Keratinocyte (primary cell): ENCODE results near the gene SSB. TPM values are rescaled to one million over a fixed set of nuclear protein-coding genes. Genes with fewer than 3 reads are reported as not detected.
"Not testable (repeated sequence)": the region's sequence is repeated elsewhere in the genome, so short reads cannot be mapped to it uniquely, and the experiment has no call there.

Experiments used
- DNase-seq: peaks from one replicate; pipeline ENCODE4 v3.0.0-alpha.2; 2011; ENCODE audit warnings: low read depth, missing footprints, low spot score
- FAIRE-seq: peaks from 2 replicates; lab custom pipeline; 2011; peaks lifted over from hg19 to GRCh38; lab: Jason Lieb, UNC
- H2AFZ ChIP-seq: 2 replicates; pipeline ENCODE4 v1.6.0; 2012; ENCODE audit warnings: low read length, control low read depth, inconsistent platforms; ENCODE audit not compliant: control insufficient read depth
- H3K27ac ChIP-seq: 2 replicates; pipeline ENCODE4 v1.5.1; 2011; ENCODE audit warnings: low read length; ENCODE audit not compliant: control insufficient read depth, insufficient read depth
- H3K27me3 ChIP-seq: 3 replicates; pipeline ENCODE4 v1.6.0; 2011; ENCODE audit warnings: low read length; ENCODE audit not compliant: control insufficient read depth, insufficient read depth; ENCODE audit errors: extremely low read depth
- H3K36me3 ChIP-seq, 2 experiments: 2 replicates in 1 of 2; 3 replicates in 1 of 2; pipeline ENCODE4 v1.5.1; 2011; ENCODE audit warnings: low read length in 2 of 2, mild to moderate bottlenecking in 1 of 2; ENCODE audit not compliant: control insufficient read depth in 2 of 2, insufficient read depth in 2 of 2; ENCODE audit errors: extremely low read depth in 1 of 2
- H3K4me1 ChIP-seq: 3 replicates; pipeline ENCODE4 v1.5.1; 2011; ENCODE audit warnings: low read length; ENCODE audit not compliant: control insufficient read depth, insufficient read depth; ENCODE audit errors: extremely low read depth
- H3K4me2 ChIP-seq: 3 replicates; pipeline ENCODE4 v1.6.0; 2011; ENCODE audit warnings: low read depth, low read length; ENCODE audit not compliant: control insufficient read depth, insufficient read depth; ENCODE audit errors: extremely low read depth
- H3K4me3 ChIP-seq, 3 experiments: fragments of 200-600 bp in 1 of 3; sonication (generic) in 1 of 3; 2 replicates in 2 of 3; 3 replicates in 1 of 3; pipeline ENCODE4 v1.5.1; 2011 to 2016; ENCODE audit warnings: low read length in 3 of 3, mild to moderate bottlenecking in 3 of 3, control low read depth in 2 of 3, inconsistent platforms in 1 of 3, low read depth in 1 of 3, mixed read lengths in 1 of 3, mixed run types in 1 of 3, moderate library complexity in 1 of 3; ENCODE audit not compliant: control insufficient read depth in 2 of 3, insufficient read depth in 2 of 3; ENCODE audit errors: extremely low read depth in 1 of 3
- H3K79me2 ChIP-seq: 2 replicates; pipeline ENCODE4 v1.6.0; 2012; ENCODE audit warnings: low read length; ENCODE audit not compliant: control insufficient read depth, insufficient read depth
- H3K9ac ChIP-seq: 3 replicates; pipeline ENCODE4 v1.6.0; 2011; ENCODE audit warnings: low read length; ENCODE audit not compliant: control insufficient read depth, insufficient read depth; ENCODE audit errors: extremely low read depth
- H3K9me1 ChIP-seq: 3 replicates; pipeline ENCODE4 v1.6.0; 2011; ENCODE audit warnings: low read length; ENCODE audit not compliant: control insufficient read depth, insufficient read depth; ENCODE audit errors: extremely low read depth
- H3K9me3 ChIP-seq: 2 replicates; pipeline ENCODE4 v1.5.1; 2012; ENCODE audit warnings: low read depth, low read length; ENCODE audit not compliant: control insufficient read depth
- H4K20me1 ChIP-seq: 3 replicates; pipeline ENCODE4 v1.6.0; 2011; ENCODE audit warnings: low read length; ENCODE audit not compliant: control insufficient read depth, insufficient read depth; ENCODE audit errors: extremely low read depth
- EZH2 ChIP-seq: IDR thresholded peaks from one replicate; pipeline ENCODE4 v1.6.1; 2012; ENCODE audit warnings: inconsistent platforms, mild to moderate bottlenecking, low read length, moderate library complexity
- dilution Hi-C: fragments of 300-500 bp; cut with MboI; formaldehyde crosslinking; loops from one replicate; pipeline ENCODE4 v1.7.0; 2020; ENCODE audit warnings: low sequenced_read_pairs; ENCODE audit not compliant: extremely low pct_ligation_motif_present
- polyA plus RNA-seq, 5 experiments: library from polyadenylated mRNA; depleted of rRNA in 3 of 5; stranded (reverse) in 3 of 5; stranded (forward) in 1 of 5; unstranded in 1 of 5; fragments of >200 nt; gene quantifications; 1 replicate in 1 of 5; 2 replicates in 3 of 5; 3 replicates in 1 of 5; pipeline versions ENCODE4 v1.2.1 to v1.2.3, GENCODE V29; 2011 to 2012; ENCODE audit warnings: missing spikeins in 2 of 5, low read depth in 1 of 5, low replicate concordance in 1 of 5
- TF ChIP-seq, protein P1 (sequence below), 3 experiments: IDR thresholded peaks in 1 of 3; conservative IDR thresholded peaks in 1 of 3; optimal IDR thresholded peaks in 1 of 3; 2 replicates in 2 of 3; 3 replicates in 1 of 3; pipeline versions ENCODE3 to v1.5.1; 2011; ENCODE audit warnings: low read length in 3 of 3, mild to moderate bottlenecking in 3 of 3, moderate library complexity in 2 of 3, control low read depth in 1 of 3, inconsistent platforms in 1 of 3; ENCODE audit not compliant: insufficient read depth in 2 of 3; ENCODE audit errors: extremely low read depth in 1 of 3

Gene SSB
- polyA plus RNA-seq, 1 donor (not counting 4 experiments of a cell fraction or from before 2014, with no cell fraction given), result 149 TPM

DNA sequence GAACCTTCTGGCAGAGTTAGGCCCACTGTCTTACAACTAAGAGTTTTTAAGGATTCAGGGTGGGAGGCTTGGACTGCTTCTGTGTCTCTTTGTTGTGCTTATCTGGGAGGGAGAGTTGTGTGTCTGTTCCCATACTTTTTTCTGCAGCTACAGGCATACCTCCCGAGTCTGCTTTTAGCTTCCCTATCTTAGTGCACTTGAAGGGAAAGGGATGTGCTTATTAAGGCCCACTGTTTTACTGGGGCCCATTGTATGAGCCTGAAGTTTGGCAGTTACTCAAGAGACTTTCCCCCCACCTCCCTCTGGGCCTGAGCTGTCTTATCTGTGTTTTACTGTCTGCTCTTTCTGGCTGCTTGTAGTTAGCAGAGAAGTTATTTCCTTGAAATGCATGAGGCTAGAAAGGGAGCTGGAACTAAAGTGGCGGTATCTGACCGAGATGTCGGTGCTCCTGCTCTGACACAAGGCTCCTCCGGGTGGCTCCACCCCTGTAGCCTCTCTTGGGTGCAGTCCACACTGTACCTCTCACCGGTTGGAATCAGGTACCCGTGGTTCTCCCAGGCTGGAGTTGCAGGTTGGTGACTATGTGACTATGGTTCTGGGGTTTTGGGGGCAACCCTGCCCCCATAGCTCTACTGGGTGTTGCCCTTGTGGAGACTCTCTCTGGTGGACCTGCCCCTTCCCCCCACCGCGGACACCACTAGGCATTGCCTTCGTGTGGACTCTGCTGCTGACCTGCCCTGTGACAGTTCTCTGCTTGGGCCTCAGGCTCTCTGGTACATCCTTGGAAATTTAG is 41.5 kb downstream of the SSB start:
- Histone ChIP-seq H3K36me3 (peaks cover 0 to 3% of the 10 kb centered on the region in 2 experiments), H3K9me1 (no peaks in the 10 kb centered on the region), H3K9ac (no peak overlapping the region), H3K9me3 (no peaks in the 10 kb centered on the region), H3K27ac (no peak overlapping the region), H3K4me2 (no peak overlapping the region), H3K4me3 (no peak overlapping the region), H2AFZ (no peak overlapping the region), H3K4me1 (peaks cover 3% of the 10 kb centered on the region), H4K20me1 (no peaks in the 10 kb centered on the region), H3K27me3 (no peaks in the 10 kb centered on the region), H3K79me2 (peaks cover 32% of the 10 kb centered on the region)
- dilution Hi-C loops, result no loop called here
- DNase-seq, result no peak
- no peak for FAIRE-seq
- TF ChIP-seq EZH2, result no peak
- TF ChIP-seq, protein P1, sequence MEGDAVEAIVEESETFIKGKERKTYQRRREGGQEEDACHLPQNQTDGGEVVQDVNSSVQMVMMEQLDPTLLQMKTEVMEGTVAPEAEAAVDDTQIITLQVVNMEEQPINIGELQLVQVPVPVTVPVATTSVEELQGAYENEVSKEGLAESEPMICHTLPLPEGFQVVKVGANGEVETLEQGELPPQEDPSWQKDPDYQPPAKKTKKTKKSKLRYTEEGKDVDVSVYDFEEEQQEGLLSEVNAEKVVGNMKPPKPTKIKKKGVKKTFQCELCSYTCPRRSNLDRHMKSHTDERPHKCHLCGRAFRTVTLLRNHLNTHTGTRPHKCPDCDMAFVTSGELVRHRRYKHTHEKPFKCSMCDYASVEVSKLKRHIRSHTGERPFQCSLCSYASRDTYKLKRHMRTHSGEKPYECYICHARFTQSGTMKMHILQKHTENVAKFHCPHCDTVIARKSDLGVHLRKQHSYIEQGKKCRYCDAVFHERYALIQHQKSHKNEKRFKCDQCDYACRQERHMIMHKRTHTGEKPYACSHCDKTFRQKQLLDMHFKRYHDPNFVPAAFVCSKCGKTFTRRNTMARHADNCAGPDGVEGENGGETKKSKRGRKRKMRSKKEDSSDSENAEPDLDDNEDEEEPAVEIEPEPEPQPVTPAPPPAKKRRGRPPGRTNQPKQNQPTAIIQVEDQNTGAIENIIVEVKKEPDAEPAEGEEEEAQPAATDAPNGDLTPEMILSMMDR (optimal IDR thresholded peaks at IDR 0.05 in 1 of 3, IDR thresholded peaks at IDR 0.05 in 1 of 3, conservative IDR thresholded peaks at IDR 0.05 in 1 of 3; ENCODE audit: extremely low read depth in 1 of 3, insufficient read depth in 2 of 3, low read length in 3 of 3), result no peak

DNA sequence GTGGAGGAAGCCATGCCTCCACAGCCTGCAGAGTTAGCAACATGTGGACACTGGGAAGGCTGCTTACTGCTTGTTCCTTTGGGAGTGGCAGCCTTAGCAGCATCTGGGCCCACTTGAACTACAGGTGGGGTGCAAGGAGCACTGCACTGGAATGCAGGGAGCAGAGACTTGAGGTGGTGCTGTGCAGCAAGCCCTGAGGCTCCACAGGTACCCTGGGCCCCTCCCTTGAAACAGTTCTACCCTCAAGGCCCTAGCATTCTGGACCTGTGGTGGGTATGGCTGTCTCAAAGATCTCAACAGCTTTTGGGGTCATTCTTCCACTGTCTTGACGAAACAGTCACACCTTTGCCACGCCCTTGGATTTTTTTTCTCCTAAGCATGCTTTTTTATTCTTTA is 42.1 kb downstream of the SSB start:
- H3K79me2 ChIP-seq, result peaks cover 32% of the 10 kb centered on the region
- H2AFZ ChIP-seq, result no peak overlapping the region
- H3K4me3 ChIP-seq, result no peak overlapping the region
- peaks cover 0 to 3% of the 10 kb centered on the region in 2 experiments for H3K36me3 ChIP-seq
- H3K9me3 ChIP-seq, result no peaks in the 10 kb centered on the region
- H3K4me1 ChIP-seq, result peaks cover 3% of the 10 kb centered on the region
- no peak for FAIRE-seq
- no peak overlapping the region for H3K27ac ChIP-seq
- dilution Hi-C loops, result no loop called here
- no peak overlapping the region for H3K9ac ChIP-seq
- no peaks in the 10 kb centered on the region for H4K20me1 ChIP-seq
- no peaks in the 10 kb centered on the region for H3K9me1 ChIP-seq
- H3K4me2 ChIP-seq, result no peak overlapping the region
- DNase-seq, result no peak
- TF ChIP-seq EZH2, result no peak
- H3K27me3 ChIP-seq, result no peaks in the 10 kb centered on the region

GRCh38 chr2:169841625-169842024 is 43.0 kb downstream of the SSB start:
- dilution Hi-C loops, H3K27ac ChIP-seq, H3K9me3 ChIP-seq, H2AFZ ChIP-seq, H3K4me2 ChIP-seq, H3K27me3 ChIP-seq, H3K36me3 ChIP-seq, FAIRE-seq, DNase-seq, H3K4me1 ChIP-seq, H3K4me3 ChIP-seq, H3K9me1 ChIP-seq, H3K9ac ChIP-seq, H4K20me1 ChIP-seq: not testable (repeated sequence)
- H3K79me2 ChIP-seq, result peaks cover 30% of the 10 kb centered on the region
